Thyroid gland (tissue), 4 donors: ENCODE measurements around the gene FAAP100. TPM values are rescaled to one million over a fixed set of nuclear protein-coding genes. Genes with fewer than 3 reads are reported as not detected.

Experiments used
- DNase-seq, 2 donors: peaks; one replicate each; pipeline ENCODE4 v3.0.0-alpha.2; 2019
- H3K27ac ChIP-seq, 3 donors: fragments of 200-600 bp; sonication (generic); 1 replicate in 2 of 3; 2 replicates in 1 of 3; pipeline ENCODE4 v1.5.1; 2016 to 2019; ENCODE audit warnings: mild to moderate bottlenecking in 1 of 3, moderate library complexity in 1 of 3
- H3K27me3 ChIP-seq: fragments of 200-600 bp; sonication (generic); one replicate; pipeline ENCODE4 v1.5.1; 2019
- H3K36me3 ChIP-seq, 2 donors: fragments of 200-600 bp; sonication (generic); one replicate each; pipeline ENCODE4 v1.5.1; 2016 to 2019
- H3K4me1 ChIP-seq, 2 donors: fragments of 200-600 bp; sonication (generic); one replicate each; pipeline ENCODE4 v1.5.1; 2017 to 2019
- H3K4me3 ChIP-seq, 3 donors: fragments of 200-600 bp; sonication (generic); replicated peaks in 1 of 3; 1 replicate in 2 of 3; 2 replicates in 1 of 3; pipeline ENCODE4 v1.5.1; 2016; ENCODE audit warnings: mild to moderate bottlenecking in 1 of 3
- H3K9me3 ChIP-seq: fragments of 200-600 bp; sonication (generic); one replicate; pipeline ENCODE4 v1.5.1; 2017
- CTCF ChIP-seq, 6 experiments: fragments of 200-600 bp in 3 of 6; fragments of 450-650 bp in 3 of 6; sonication (generic) in 3 of 6; IDR thresholded peaks; one replicate each; pipeline ENCODE4 v1.5.1; 2016 to 2019; ENCODE audit warnings: antibody characterized with exemption in 6 of 6, mild to moderate bottlenecking in 2 of 6, inconsistent platforms in 1 of 6, moderate library complexity in 1 of 6
- POLR2A ChIP-seq, 2 donors: fragments of 450-650 bp; IDR thresholded peaks; one replicate each; pipeline ENCODE4 v1.6.1; 2017; ENCODE audit warnings: antibody characterized with exemption in 2 of 2, mild to moderate bottlenecking in 2 of 2, moderate library complexity in 1 of 2
- WGBS, 2 donors: methylation state at CpG; one replicate each; pipeline ENCODE4 v1.1.5; 2017; 5-methylcytosine and 5-hydroxymethylcytosine counted together
- intact Hi-C: fragments of 100-400 bp; cut with DNase I; formaldehyde crosslinking; loops from one replicate; pipeline ENCODE4 v1.15.1; 2023
- total RNA-seq, 4 donors: library from RNA; depleted of rRNA; stranded (reverse); fragments of >200 nt; gene quantifications; one replicate each; pipeline ENCODE4 v1.2.3, GENCODE V29; 2016

FAAP100 gene
- total RNA-seq, 4 donors from 2014 or later: 24.1 to 35.2 (median 31.0) TPM

DNA sequence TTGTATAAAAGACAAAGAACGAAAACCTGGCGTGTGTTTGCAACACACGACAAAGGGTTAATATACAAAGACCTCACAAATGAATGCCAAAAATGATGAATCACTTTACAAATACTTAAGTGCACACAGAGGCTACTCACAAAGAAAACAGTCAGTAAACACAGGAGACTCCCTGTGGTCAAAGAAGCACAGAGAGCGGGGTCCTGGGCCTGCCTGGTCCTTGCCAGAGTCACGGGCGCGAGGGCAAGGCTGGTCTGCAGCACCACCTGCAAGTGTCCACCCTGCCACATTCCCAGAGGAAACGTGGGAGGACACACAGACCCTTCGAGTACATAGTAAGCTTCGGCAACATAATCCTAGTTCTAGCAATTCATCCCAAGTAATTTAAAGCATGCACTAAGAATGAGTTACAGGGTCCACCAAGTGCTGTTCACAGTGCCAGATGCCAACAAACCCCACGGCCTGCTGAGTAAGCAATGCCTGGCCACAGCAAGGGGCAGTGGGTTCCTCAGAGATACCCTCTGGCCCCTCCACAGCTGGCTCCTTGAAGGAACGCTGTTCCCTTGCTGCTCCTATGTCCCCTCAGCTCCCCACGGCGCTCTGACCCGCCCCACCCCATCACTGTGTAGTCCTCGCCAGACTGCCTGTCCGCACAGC lies 24.6 kb upstream of the FAAP100 start:
- peak; percentile 53 for DNase-seq
- H3K27me3 ChIP-seq: no peaks in the 10 kb centered on the region
- intact Hi-C loops: no loop called here
- H3K9me3 ChIP-seq: no peaks in the 10 kb centered on the region
- WGBS, 2 donors: 56 to 60% methylated on average over 15 to 17 of the region's 17 CpGs
- peaks cover 5 to 11% of the 10 kb centered on the region in 2 donors for H3K36me3 ChIP-seq
- H3K4me3 ChIP-seq: no peak overlapping the region
- H3K4me1 ChIP-seq: peaks cover 29 to 42% of the 10 kb centered on the region in 2 donors
- H3K27ac ChIP-seq: peak overlapping the region; percentile 2 to 69 (median 39)
- no peak for TF ChIP-seq CTCF (IDR thresholded peaks at IDR 0.05)
- no peak for TF ChIP-seq POLR2A (IDR thresholded peaks at IDR 0.05)

DNA sequence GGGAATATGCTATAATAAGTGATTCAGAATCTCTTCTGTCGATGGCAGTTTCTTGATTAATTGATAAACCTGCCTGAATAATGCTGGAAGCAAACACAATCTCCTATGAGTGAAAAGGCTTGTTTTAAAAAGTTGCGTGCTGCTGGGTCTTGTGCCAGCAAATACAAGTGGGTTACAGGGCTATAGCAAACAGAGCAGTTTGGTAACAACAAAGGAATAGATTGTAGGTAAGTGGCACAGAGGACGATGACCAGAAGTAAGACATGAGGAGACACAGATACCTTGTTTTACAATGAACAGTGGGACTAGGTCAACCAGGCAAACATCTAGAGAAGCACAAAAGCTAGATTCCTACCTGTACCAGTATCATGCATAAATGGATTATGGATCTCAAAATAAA lies 23.7 kb upstream of the FAAP100 start:
- intact Hi-C loops: no loop called here
- peak in 1 of 2 donors; percentile 49 for DNase-seq
- no peak for TF ChIP-seq POLR2A (IDR thresholded peaks at IDR 0.05)
- WGBS, 2 donors: 48 to 66% methylated on average over 3 of the region's 3 CpGs
- Histone ChIP-seq H3K9me3 (no peaks in the 10 kb centered on the region), H3K4me1 (peaks cover 29 to 38% of the 10 kb centered on the region in 2 donors), H3K36me3 (peaks cover 12 to 20% of the 10 kb centered on the region in 2 donors), H3K27me3 (no peaks in the 10 kb centered on the region), H3K27ac (peak overlapping the region in 2 of 3 donors; percentile 0 to 1), H3K4me3 (no peak overlapping the region)

DNA sequence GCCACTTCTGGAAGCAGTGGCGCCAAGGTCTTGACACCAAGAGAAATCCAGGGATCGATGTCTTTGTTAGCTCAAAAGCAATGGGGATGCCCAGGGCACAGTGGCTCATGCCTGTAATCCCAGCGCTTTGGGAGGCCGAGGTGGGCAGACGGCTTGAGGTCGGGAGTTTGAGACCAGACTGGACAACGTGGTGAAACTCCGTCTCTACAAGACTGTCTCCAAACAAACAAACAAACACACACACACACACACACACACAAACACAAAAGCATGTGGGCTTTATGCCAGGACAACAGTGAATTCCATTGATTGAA lies 22.4 kb upstream of the FAAP100 start:
- DNase-seq: no peak
- H3K4me3 ChIP-seq: no peak overlapping the region
- 91 to 93% methylated on average over 7 to 8 of the region's 8 CpGs for WGBS, 2 donors
- peaks cover 29 to 38% of the 10 kb centered on the region in 2 donors for H3K4me1 ChIP-seq
- peak overlapping the region in 2 of 3 donors; percentile 40 to 67 for H3K27ac ChIP-seq
- no peak for TF ChIP-seq CTCF (IDR thresholded peaks at IDR 0.05)
- TF ChIP-seq POLR2A (IDR thresholded peaks at IDR 0.05): no peak
- no peaks in the 10 kb centered on the region for H3K27me3 ChIP-seq
- H3K36me3 ChIP-seq: peaks cover 24 to 31% of the 10 kb centered on the region in 2 donors
- intact Hi-C loops: no loop called here
- no peaks in the 10 kb centered on the region for H3K9me3 ChIP-seq

- intact Hi-C loops: no loop called here
- no peaks in the 10 kb centered on the region for H3K27me3 ChIP-seq
- WGBS, 2 donors: 92 to 93% methylated on average over 17 of the region's 17 CpGs
- no peaks in the 10 kb centered on the region for H3K9me3 ChIP-seq
- H3K36me3 ChIP-seq: peaks cover 25 to 32% of the 10 kb centered on the region in 2 donors
- H3K27ac ChIP-seq: peak overlapping the region in 2 of 3 donors; percentile 40 to 67
- TF ChIP-seq POLR2A (IDR thresholded peaks at IDR 0.05): no peak
- H3K4me3 ChIP-seq: no peak overlapping the region
- H3K4me1 ChIP-seq: peaks cover 29 to 38% of the 10 kb centered on the region in 2 donors
- DNase-seq: no peak
These were observed 21.9 kb upstream of the FAAP100 start for GRCh38 chr17:81573794-81574642.

DNA sequence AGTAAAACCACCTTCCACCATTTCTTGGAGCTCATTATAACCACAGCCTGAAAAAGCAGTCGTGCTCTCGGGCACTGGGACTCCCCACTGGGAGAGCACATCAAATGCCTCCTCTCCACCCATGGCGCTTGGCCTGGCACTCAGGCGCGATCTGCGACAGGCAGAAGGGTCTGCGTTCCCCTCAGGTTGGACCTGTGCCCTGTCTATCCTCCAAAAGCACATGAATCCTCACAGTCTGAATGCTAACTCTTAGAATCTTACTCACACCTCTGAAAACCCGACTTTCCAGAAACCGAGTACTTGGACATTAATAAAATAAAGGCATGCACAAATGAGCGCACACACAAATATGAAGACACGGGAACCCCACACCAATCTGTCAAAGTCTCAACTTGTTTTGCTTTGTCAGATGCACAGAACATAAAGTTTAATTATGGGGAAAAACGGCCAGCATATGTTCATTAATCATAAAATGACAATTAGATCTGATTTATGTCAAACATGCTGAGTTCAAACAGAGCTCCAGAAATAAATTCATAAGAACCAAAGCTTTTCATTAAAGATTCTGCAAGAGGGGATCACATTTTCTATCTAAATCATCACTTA lies 20.5 kb upstream of the FAAP100 start:
- TF ChIP-seq POLR2A (IDR thresholded peaks at IDR 0.05) (no peak), CTCF (IDR thresholded peaks at IDR 0.05) (no peak)
- Histone ChIP-seq H3K4me1 (peaks cover 36 to 39% of the 10 kb centered on the region in 2 donors), H3K4me3 (no peak overlapping the region), H3K36me3 (peaks cover 25 to 39% of the 10 kb centered on the region in 2 donors), H3K9me3 (no peaks in the 10 kb centered on the region), H3K27me3 (no peaks in the 10 kb centered on the region), H3K27ac (no peak overlapping the region)
- DNase-seq: no peak
- intact Hi-C loops: no loop called here
- WGBS, 2 donors: 83 to 84% methylated on average over 12 of the region's 12 CpGs
